Right cardiac atrium (tissue), 5 donors: ENCODE measurements around the gene SPPL2C. TPM values are rescaled to one million over a fixed set of nuclear protein-coding genes. Genes with fewer than 3 reads are reported as not detected.
A peak's percentile ranks its signal among the peaks of the same experiment; 100 is the strongest.

Experiments used
- ATAC-seq, 2 donors: fragments of 200-7000 bp; cut with Tn5 transposase; one replicate each; pipeline versions ENCODE4 v1.8.0 to v1.9.1; 2020; ENCODE audit warnings: moderate library complexity in 2 of 2, mild to moderate bottlenecking in 1 of 2
- DNase-seq, 3 donors: peaks; one replicate each; pipeline ENCODE4 v3.0.0-alpha.2; 2020
- H3K27ac ChIP-seq: one replicate; pipeline ENCODE4 v1.5.1; 2013; ENCODE audit warnings: mild to moderate bottlenecking, low read length, control low read depth, moderate library complexity
- H3K27me3 ChIP-seq: one replicate; pipeline ENCODE4 v1.6.1; 2013; ENCODE audit not compliant: control insufficient read depth, insufficient read depth
- H3K4me1 ChIP-seq: one replicate; pipeline ENCODE4 v1.6.1; 2013; ENCODE audit warnings: low read length; ENCODE audit not compliant: control insufficient read depth, insufficient read depth
- H3K4me3 ChIP-seq: one replicate; pipeline ENCODE4 v1.5.1; 2013; ENCODE audit warnings: low read length, control low read depth
- H3K9me3 ChIP-seq: one replicate; pipeline ENCODE4 v1.6.1; 2013; ENCODE audit warnings: low read length; ENCODE audit not compliant: control insufficient read depth
- WGBS: extraction: QIAGEN DNeasy Blood & Tissue Kit; methylation state at CpG from one replicate; pipeline ENCODE4 v1.1.7; 2013; 5-methylcytosine and 5-hydroxymethylcytosine counted together
- intact Hi-C, 4 donors: fragments of 100-400 bp; cut with DNase I; formaldehyde crosslinking; loops; one replicate each; pipeline versions ENCODE4 v1.11.0 to v1.14.0; 2022 to 2023
- polyA plus RNA-seq: library from polyadenylated mRNA; stranded (reverse); fragments of 200-250 nt; gene quantifications from one replicate; pipeline ENCODE4 v1.2.3, GENCODE V29; 2013
- total RNA-seq, 4 donors: library from RNA; stranded (reverse); fragmentation: NEBNext Ultra II Directional; extraction: Animal tissue kit (Norgen Biotek cat#: 25700); gene quantifications; one replicate each; pipeline ENCODE4 v1.2.1, GENCODE V29; 2021
- donor health status: healthy with polysubstance abuse.
- donor health status: DM: no; HTN: yes; CAD: no.
- donor health status: DM: no; HTN: no; CAD: no.
- donor health status: DM: no; HTN: yes; CAD: no; lungs with severe emphysema.
- donor health status: DM: yes; HTN: yes; CAD: no.

SPPL2C gene
- total and polyA plus RNA-seq, 5 donors, result not detected

GRCh38 chr17:45867171-45867570, 22.5 kb downstream of the SPPL2C start:
- H3K27ac ChIP-seq, result no peak overlapping the region
- DNase-seq (no peak), ATAC-seq (no peak)
- no peaks in the 10 kb centered on the region for H3K27me3 ChIP-seq
- 72% methylated on average over 6 of the region's 6 CpGs for WGBS
- H3K9me3 ChIP-seq, result no peaks in the 10 kb centered on the region
- intact Hi-C loops, result no loop called here
- no peak overlapping the region for H3K4me3 ChIP-seq
- no peaks in the 10 kb centered on the region for H3K4me1 ChIP-seq

GRCh38 chr17:45867702-45868101, 23.0 kb downstream of the SPPL2C start:
- Histone ChIP-seq H3K27me3 (no peaks in the 10 kb centered on the region), H3K9me3 (no peaks in the 10 kb centered on the region), H3K27ac (no peak overlapping the region), H3K4me3 (no peak overlapping the region), H3K4me1 (no peaks in the 10 kb centered on the region)
- WGBS, result 56% methylated on average over 8 of the region's 8 CpGs
- ATAC-seq, result no peak
- intact Hi-C loops, result no loop called here
- DNase-seq, result no peak

- DNase-seq (no peak), ATAC-seq (no peak)
- Histone ChIP-seq H3K4me3 (no peak overlapping the region), H3K4me1 (no peaks in the 10 kb centered on the region), H3K27me3 (no peaks in the 10 kb centered on the region), H3K9me3 (no peaks in the 10 kb centered on the region), H3K27ac (no peak overlapping the region)
- intact Hi-C loops, result no loop called here
- 67% methylated on average over 5 of the region's 5 CpGs for WGBS
Observed at GRCh38 chr17:45868276-45868675, 23.6 kb downstream of the SPPL2C start.

GRCh38 chr17:45869676-45870341, 25.1 kb downstream of the SPPL2C start:
- ATAC-seq (peak in 1 of 2 donors; percentile 32), DNase-seq (no peak)
- Histone ChIP-seq H3K9me3 (no peaks in the 10 kb centered on the region), H3K4me1 (no peaks in the 10 kb centered on the region), H3K4me3 (no peak overlapping the region), H3K27me3 (no peaks in the 10 kb centered on the region), H3K27ac (no peak overlapping the region)
- intact Hi-C loops, result no loop called here
- WGBS, result 61% methylated on average over 14 of the region's 14 CpGs

GRCh38 chr17:45870342-45870974, 25.8 kb downstream of the SPPL2C start:
- whole genome bisulfite sequencing, result 42% methylated on average over 4 of the region's 4 CpGs
- ATAC-seq, result no peak
- intact Hi-C loops, result no loop called here

GRCh38 chr17:45871718-45872117, 27.0 kb downstream of the SPPL2C start:
- Histone ChIP-seq H3K4me3 (no peak overlapping the region), H3K4me1 (no peaks in the 10 kb centered on the region), H3K9me3 (no peaks in the 10 kb centered on the region), H3K27ac (no peak overlapping the region), H3K27me3 (no peaks in the 10 kb centered on the region)
- intact Hi-C loops, result no loop called here
- 70% methylated on average over 5 of the region's 5 CpGs for WGBS
- DNase-seq (no peak), ATAC-seq (no peak)

More at GRCh38 chr17:45870342-45870974, 25.8 kb downstream of the SPPL2C start:
- H3K4me3 ChIP-seq, result no peak overlapping the region
- no peaks in the 10 kb centered on the region for H3K27me3 ChIP-seq
- no peaks in the 10 kb centered on the region for H3K9me3 ChIP-seq
- no peak for DNase-seq
- no peaks in the 10 kb centered on the region for H3K4me1 ChIP-seq
- H3K27ac ChIP-seq, result no peak overlapping the region

- no peak overlapping the region for H3K27ac ChIP-seq
- ATAC-seq (no peak), DNase-seq (no peak)
- 6% methylated on average over 6 of the region's 6 CpGs for WGBS
- intact Hi-C loops, result no loop called here
- H3K4me3 ChIP-seq, result no peak overlapping the region
- no peaks in the 10 kb centered on the region for H3K9me3 ChIP-seq
- H3K4me1 ChIP-seq, result no peaks in the 10 kb centered on the region
- H3K27me3 ChIP-seq, result no peaks in the 10 kb centered on the region
Observed at GRCh38 chr17:45873728-45874127, 29.0 kb downstream of the SPPL2C start.

- DNase-seq (no peak), ATAC-seq (no peak)
- WGBS, result 53% methylated on average over 3 of the region's 3 CpGs
- Histone ChIP-seq H3K27me3 (no peaks in the 10 kb centered on the region), H3K9me3 (no peaks in the 10 kb centered on the region), H3K4me1 (no peaks in the 10 kb centered on the region), H3K27ac (no peak overlapping the region), H3K4me3 (no peak overlapping the region)
- intact Hi-C loops, result no loop called here
Observed at GRCh38 chr17:45874151-45874550, 29.5 kb downstream of the SPPL2C start.

- 78% methylated on average over 3 of the region's 3 CpGs for WGBS
- no peaks in the 10 kb centered on the region for H3K27me3 ChIP-seq
- no peaks in the 10 kb centered on the region for H3K4me1 ChIP-seq
- H3K27ac ChIP-seq, result no peak overlapping the region
- H3K4me3 ChIP-seq, result no peak overlapping the region
- H3K9me3 ChIP-seq, result no peaks in the 10 kb centered on the region
- intact Hi-C loops, result no loop called here
- DNase-seq (no peak), ATAC-seq (no peak)
Observed at GRCh38 chr17:45876539-45876938, 31.9 kb downstream of the SPPL2C start.

- intact Hi-C loops, result no loop called here
- WGBS, result 69% methylated on average over 1 of the region's 1 CpG
- no peak overlapping the region for H3K4me3 ChIP-seq
- H3K27me3 ChIP-seq, result no peaks in the 10 kb centered on the region
- no peak overlapping the region for H3K27ac ChIP-seq
- no peaks in the 10 kb centered on the region for H3K4me1 ChIP-seq
- ATAC-seq (no peak), DNase-seq (no peak)
- H3K9me3 ChIP-seq, result no peaks in the 10 kb centered on the region
Observed at GRCh38 chr17:45877467-45877866, 32.8 kb downstream of the SPPL2C start.

- no peak overlapping the region for H3K27ac ChIP-seq
- intact Hi-C loops, result no loop called here
- H3K4me1 ChIP-seq, result no peaks in the 10 kb centered on the region
- H3K9me3 ChIP-seq, result no peaks in the 10 kb centered on the region
- no peak for DNase-seq
- ATAC-seq, result no peak
- WGBS, result 86% methylated on average over 2 of the region's 2 CpGs
- no peak overlapping the region for H3K4me3 ChIP-seq
- H3K27me3 ChIP-seq, result no peaks in the 10 kb centered on the region
Observed at GRCh38 chr17:45883063-45883462, 38.4 kb downstream of the SPPL2C start.
